GF-D8 (cell line): ENCODE data around the gene ENPP6.

Experiments used
- DNase-seq: peaks from one replicate; lab custom pipeline; 2025; lab: John Stamatoyannopoulos, UW

Gene ENPP6

DNA sequence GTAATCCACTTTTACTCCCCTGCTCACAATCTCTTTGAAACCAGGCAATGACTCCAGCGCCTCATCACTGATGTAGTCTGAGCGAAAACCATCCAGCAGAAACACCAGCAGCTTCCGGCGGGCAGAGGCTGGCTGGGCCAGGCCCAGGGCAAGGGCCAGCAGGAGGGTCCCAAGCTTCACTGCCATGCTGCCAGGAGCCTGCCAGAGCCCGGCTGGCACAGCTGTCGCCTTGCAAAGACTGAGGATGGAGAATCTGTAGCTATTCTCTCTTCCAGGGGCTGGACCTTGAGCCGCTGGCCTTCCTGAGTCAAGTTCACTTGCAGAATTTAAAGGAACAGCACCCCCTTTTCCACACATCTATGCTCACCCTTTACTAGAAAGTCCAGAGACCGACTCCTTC lies at the start of gene ENPP6:
TSS of gene ENPP6 (minus strand) at position 240 of the 400 bp plus-strand sequence. CDS start at position 186, 54 bp downstream.
- no peak for DNase-seq

GRCh38 chr4:184267206-184267608 lies 49.5 kb upstream of the ENPP6 start:
- no peak for DNase-seq

DNA sequence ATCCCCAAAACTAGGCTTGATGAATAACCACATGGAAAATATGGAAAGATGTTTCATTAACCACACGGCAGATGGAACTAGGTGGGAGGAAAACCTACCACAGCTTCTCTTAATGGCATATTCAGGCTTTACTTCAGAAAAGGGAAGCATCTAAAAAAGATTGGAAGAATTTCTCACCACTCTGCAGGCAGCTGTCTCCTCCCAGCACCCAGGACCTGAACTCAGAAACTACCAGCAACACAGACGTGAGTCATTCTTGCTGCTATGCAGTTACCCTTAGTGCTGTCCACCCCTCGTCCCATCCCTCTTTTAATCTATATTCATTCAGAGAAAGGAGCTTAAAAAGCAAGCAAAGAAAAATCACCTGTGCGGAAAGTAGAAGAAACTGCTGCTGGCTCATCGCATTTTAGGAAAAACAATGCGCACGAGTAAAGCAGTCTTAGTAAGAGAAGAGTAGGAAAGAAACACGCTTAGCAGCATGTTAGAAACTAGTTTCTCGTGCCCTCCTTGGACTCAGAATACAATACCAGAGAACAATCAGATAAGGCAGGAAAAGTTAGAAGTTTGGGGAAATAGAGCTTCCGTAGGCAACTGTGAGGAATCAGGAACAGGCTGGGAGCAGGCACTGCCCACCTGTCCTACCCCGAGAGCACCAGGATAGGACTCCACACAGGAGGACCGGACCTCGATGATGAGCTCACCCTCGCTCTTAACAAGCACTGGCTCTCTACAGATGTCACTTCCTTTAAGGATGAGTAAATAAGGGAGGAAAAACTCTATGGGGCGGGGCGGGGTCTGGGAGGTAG lies 48.1 kb upstream of the ENPP6 start:
- DNase-seq: no peak

DNA sequence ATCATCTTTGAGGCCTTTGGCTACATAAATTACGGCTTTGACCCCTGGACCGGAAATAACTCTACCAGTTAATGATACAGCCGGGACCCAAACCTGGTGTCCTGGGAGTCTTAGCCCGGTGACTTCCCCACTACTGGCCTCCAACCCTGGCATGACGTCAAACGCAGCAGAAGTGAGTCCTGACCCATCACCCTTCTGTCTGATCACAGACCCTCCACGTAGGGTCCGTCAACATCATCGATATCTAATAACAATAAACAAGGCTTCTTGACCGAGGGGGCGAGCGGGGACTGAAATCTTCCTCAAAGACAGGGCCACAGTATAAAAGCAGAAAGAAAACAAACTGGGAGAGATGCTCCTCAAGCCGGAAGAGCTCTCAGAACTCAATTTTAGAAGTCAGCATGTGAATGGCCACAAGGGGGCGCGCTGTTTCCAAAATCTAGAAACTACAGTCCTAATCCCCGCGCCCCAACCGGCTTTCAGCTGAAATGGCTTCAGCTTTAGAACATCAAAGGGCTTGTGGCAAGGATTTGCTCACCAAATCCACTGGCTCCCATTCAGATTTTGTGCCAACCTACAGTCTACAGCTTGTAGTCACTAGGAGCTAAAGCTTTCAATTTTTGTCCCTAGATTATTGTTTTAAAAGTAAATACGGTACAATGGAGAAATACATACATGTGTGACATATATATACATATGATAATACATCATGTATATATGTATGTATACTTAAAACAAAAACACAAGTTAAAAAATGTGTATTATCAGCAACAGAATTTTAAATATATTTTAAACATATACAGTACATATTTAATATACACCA lies 46.4 kb upstream of the ENPP6 start:
- peak; percentile 51 for DNase-seq

DNA sequence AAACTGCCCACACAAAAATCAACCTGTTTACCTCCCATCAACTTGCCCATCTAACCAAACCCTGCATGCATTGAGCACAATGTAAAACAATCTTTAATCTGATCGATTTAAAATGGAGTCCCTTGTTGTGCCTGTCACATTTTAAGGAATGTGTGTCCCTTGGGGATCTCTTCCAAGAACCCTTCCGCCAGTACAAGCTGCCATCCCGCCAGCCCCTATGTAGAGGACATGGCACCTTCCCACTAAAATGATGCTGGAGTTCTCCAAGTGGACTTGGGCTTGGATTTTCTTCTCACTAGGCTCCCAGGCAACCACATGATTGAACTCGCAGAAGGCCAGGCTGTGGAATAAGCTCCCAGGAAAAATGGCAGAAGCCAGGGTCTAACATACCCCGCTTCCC lies 45.8 kb upstream of the ENPP6 start:
- no peak for DNase-seq

- no peak for DNase-seq
These were observed 45.2 kb upstream of the ENPP6 start for GRCh38 chr4:184262901-184263300.

DNA sequence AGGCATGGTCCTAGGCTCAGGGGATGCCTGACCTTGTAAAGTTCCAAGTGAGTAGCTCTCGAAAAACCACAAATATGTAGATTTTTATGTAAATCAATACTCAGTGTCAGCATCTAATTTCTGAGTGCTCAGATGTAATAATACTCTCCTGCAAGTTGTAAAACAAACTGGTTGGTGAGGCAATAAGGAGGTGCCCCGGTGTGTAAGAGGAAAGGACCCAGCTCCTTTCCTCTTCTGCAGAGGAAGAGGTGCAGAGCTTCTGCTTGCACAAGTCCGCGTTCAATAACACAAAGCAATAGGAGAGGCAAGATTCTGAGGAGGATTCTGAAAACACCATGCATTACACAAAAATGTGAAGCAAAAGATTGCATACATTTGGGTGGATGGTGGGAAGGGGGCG lies 43.6 kb upstream of the ENPP6 start:
- no peak for DNase-seq

DNA sequence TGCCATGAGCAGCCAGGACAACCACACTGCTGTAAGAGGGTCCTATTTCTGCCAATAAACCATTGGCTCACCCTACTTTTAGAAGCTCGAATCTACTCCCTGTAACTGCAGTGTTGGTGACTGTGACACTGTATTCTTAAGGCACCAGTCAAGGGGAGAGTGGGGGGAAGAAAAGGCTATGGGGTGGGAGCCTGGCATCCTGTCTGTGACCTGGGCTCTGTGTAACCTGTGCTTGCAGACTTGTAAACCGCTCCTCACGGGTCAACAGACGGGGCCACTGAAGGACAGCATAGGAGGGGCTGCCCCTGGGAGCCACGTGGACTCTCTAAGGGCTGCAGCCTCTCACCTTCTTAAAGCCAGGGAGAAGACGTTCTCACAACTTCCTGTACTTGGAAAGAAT lies 42.2 kb upstream of the ENPP6 start:
- no peak for DNase-seq

GRCh38 chr4:184259081-184259480 lies 41.4 kb upstream of the ENPP6 start:
- DNase-seq: no peak

- DNase-seq: no peak
These were observed 38.4 kb upstream of the ENPP6 start for GRCh38 chr4:184255871-184256642.

DNA sequence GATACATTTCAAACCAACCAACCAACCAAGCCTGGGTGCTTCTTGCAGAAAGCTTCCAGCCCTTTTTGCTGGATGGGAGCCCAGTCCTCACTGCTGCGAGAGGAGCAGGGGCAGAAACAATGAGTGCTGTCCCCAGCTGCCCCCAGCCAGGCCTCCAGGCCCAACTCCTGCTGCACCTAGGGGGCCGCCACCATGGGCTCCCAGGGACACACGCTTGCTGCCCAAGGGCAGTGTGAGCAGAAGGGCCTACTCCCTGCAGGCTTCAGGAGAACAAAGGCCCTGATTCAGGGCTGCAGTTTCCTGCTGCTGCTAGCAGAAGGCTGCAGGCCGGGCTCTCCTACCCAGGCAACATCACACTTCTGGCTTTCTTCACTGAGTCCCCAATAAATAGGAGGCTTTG lies 37.7 kb upstream of the ENPP6 start:
- no peak for DNase-seq

DNA sequence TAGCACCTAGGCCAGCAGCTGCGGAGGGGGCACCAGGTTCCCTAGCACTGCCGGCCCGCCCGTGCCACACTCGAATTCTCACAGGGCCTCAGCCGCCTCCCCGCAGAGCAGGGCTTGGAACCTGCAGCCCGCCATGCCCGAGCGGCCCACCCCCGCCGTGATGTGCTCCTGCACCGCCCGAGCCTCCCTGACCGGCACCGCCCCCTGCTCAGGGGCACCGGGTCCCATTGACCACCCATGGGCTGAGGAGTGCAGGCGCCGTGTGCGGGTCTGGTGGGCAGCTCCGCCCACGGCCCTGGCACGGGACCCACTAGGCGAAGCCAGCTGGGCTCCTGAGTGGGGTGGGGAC lies 35.4 kb upstream of the ENPP6 start:
- DNase-seq: no peak

DNA sequence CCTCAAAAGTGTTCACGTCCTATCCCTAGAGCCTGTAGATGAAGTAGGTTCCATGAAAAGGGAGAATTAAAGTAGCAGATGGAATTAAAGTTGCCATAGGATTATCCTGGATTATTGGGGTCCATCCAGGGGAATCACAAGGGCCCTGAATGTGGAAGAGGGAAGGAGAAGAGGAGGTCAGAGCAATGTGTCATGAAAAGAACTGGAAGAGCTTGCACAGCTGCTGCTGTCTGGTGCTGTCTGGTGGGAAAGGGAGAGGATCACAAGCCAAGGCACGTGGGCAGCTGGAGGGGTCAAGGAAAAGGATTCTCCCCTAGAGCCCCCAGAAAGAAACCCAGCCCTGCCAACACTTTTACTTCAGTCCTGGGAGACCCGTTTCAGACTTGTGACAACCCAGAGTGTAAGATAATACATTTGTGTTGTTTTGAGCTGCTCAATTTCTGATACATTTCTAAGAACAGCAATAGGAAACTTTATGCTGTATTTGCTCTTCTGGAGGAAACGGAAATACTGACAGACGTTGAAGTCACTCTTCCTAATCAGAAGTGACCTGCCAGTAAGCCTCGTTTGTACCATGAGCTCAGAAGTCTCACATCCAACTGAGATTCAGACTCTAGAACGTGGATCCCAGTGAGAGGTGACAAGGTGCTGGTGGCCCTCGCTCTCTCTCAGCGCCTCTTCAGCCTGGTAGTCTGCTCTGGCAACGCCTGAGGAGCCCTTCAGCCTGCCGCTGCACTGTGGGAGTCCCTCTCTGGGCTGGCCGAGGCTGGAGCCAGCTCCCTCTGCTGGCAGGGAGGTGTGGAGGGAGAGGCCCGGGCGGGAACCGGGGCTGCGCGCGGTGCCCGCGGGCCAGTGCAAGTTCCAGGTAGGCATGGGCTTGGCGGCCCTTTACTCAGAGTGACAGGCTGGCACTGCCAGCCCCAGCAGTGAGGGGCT lies 34.7 kb upstream of the ENPP6 start:
- DNase-seq: no peak

DNA sequence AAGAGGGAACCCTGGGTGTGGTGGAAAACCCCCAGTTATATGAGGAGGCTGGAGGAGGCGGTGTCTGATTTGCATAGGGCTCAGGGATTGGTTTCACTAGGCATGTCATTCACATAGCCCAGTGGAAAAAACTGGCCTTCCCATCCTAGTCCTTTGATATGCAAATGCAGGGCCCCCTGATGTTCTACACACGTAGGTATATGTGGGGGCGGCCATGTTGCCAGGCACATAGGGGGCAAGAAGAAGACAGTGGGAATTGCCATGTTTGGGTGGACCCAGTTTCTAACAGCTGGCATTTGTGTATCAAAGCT lies 34.0 kb upstream of the ENPP6 start:
- DNase-seq: no peak

- no peak for DNase-seq
These were observed 33.4 kb upstream of the ENPP6 start for GRCh38 chr4:184250795-184251669.

DNA sequence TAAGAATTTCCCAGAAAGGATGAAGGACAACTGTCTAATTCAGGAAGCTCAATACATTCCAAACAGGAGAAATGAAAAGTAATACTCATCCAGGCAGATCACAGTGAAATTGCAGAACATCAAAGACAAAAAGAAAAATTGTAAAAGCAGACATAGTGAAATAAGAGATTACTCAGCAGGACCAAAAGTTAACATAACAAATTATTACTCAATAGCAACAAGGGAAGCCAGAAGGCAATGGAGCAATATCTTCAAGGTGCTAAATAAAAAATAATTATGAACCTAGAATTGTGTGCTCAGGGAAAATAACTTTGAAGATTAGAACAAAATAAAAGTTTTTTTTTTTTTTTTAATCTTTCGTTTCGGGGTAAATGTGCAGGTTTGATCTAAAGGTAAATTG lies 30.5 kb upstream of the ENPP6 start:
- DNase-seq: no peak

GRCh38 chr4:184247421-184247820 lies 29.7 kb upstream of the ENPP6 start:
- no peak for DNase-seq

DNA sequence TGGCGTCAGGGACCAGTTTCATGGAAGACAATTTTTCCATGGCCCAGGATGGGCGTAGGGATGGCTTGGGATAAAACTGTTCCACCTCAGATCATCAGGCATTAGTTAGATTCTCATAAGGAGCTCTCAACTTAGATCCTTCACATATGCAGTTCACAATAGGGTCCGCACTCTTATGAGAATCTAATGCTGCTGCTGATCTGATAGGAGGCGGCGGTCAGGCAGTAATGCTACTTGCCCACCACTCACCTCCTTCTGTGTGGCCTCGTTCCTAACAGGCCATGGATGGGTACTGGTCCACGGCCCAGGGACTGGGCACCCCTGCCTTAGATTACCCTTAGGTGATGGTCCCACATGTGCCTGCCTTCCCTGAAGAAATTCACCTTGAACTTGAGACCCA lies 28.8 kb upstream of the ENPP6 start:
- DNase-seq: no peak

DNA sequence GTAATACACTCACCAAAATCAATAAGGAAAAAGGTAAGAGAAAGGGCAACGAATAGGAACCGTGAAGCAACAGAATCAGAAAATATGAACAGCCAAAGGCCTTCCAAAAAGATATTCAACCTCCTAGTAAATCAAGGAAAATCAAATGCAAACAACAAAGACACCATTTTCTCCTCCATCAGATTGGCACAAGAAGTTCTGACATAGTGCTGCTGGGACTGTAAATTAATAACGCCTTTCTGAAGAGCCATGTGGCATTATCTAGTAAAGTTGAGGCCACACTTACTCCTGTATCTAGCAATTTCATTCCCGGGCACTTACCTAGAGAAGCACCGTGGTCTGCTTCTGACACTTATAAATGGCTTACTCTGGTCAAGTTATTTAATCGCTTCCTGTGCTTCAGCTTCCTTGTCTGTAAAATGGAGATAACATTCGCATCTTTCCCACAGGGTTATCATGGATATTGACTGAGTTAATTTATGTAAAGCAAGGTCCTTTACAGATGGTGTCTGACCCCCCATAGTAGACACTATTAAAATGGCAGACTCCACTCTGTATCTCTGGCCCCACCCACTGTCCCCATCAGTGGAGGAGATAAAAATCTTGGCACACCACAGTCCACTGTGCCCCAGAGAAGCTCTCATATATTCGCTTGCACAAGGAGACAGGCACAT lies 20.5 kb upstream of the ENPP6 start:
- no peak for DNase-seq

DNA sequence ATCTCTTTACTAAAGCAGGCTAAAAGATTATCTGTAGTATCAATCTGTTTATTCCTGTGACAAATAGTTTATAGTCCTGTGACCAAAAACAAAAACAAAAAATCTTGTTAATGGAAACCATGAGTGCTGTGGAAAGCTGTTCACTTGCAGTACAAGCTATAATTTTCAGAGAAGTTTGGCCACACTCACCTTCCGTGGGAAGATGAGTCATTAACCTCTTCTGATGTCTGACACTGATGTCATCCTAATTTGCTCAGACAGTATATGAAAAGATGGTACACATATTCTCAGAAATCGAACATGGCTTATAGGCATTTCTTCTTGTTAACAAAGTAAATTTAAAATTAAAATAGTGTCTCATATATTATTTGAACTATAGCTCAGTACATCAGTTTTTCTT lies 19.9 kb upstream of the ENPP6 start:
- no peak for DNase-seq
